ENCODE results near the gene CACNA1G. TPM values are rescaled to one million over a fixed set of nuclear protein-coding genes. Genes with fewer than 3 reads are reported as not detected.

Gene CACNA1G
- total and polyA plus RNA-seq, 2 experiments from 2014 or later = 3.5 to 4.8 TPM

- Histone ChIP-seq H4K20me1 (ENCODE audit: insufficient read depth, poor library complexity, severe bottlenecking) (no peaks in the 10 kb centered on the region), H3K4me1 (ENCODE audit: insufficient read depth) (peaks cover 26% of the 10 kb centered on the region), H3K9me2 (replicated peaks; ENCODE audit: insufficient read depth) (no peaks in the 10 kb centered on the region), H3K27ac (no peak overlapping the region), H3K4me3 (no peak overlapping the region), H3K9me3 (ENCODE audit: low read depth) (no peaks in the 10 kb centered on the region), H3K4me2 (no peak overlapping the region), H3K36me3 (replicated peaks; ENCODE audit: insufficient read depth, low read depth) (no peaks in the 10 kb centered on the region), H2AFZ (no peak overlapping the region), H3K27me3 (peaks cover 29% of the 10 kb centered on the region), H3K79me2 (no peaks in the 10 kb centered on the region)
- TF ChIP-seq CTCF (IDR thresholded peaks at IDR 0.05; ENCODE audit: poor library complexity) (no peak), EZH2 (IDR thresholded peaks at IDR 0.05; ENCODE audit: borderline replicate concordance) (no peak), EZH2phosphoT487 (IDR thresholded peaks at IDR 0.05; ENCODE audit: low read depth, severe bottlenecking, unreplicated experiment) (no peak)
- DNase-seq (ENCODE audit: low spot score) = no peak
- 98% methylated on average over 5 of the region's 5 CpGs for WGBS (ENCODE audit: low lambda C conversion rate, missing lambda C conversion rate)
These were observed 72.1 kb downstream of the CACNA1G start for GRCh38 chr17:50632637-50633036.

- no peaks in the 10 kb centered on the region for H3K36me3 ChIP-seq (replicated peaks; ENCODE audit: insufficient read depth, low read depth)
- H3K27me3 ChIP-seq = peaks cover 29% of the 10 kb centered on the region
- H4K20me1 ChIP-seq (ENCODE audit: insufficient read depth, poor library complexity, severe bottlenecking) = no peaks in the 10 kb centered on the region
- WGBS (ENCODE audit: low lambda C conversion rate, missing lambda C conversion rate) = 97% methylated on average over 9 of the region's 9 CpGs
- no peak overlapping the region for H2AFZ ChIP-seq
- no peaks in the 10 kb centered on the region for H3K9me3 ChIP-seq (ENCODE audit: low read depth)
- no peak for DNase-seq (ENCODE audit: low spot score)
- H3K4me3 ChIP-seq = no peak overlapping the region
- peaks cover 23% of the 10 kb centered on the region for H3K4me1 ChIP-seq (ENCODE audit: insufficient read depth)
- H3K79me2 ChIP-seq = no peaks in the 10 kb centered on the region
- H3K4me2 ChIP-seq = no peak overlapping the region
- H3K27ac ChIP-seq = no peak overlapping the region
- H3K9me2 ChIP-seq (replicated peaks; ENCODE audit: insufficient read depth) = no peaks in the 10 kb centered on the region
- no peak for TF ChIP-seq EZH2 (IDR thresholded peaks at IDR 0.05; ENCODE audit: borderline replicate concordance)
- no peak for TF ChIP-seq CTCF (IDR thresholded peaks at IDR 0.05; ENCODE audit: poor library complexity)
These were observed 73.2 kb downstream of the CACNA1G start for GRCh38 chr17:50633683-50634082.

- no peaks in the 10 kb centered on the region for H3K9me2 ChIP-seq (replicated peaks; ENCODE audit: insufficient read depth)
- H3K4me2 ChIP-seq = peak within 1 kb of the TSS; percentile 97
- peak within 1 kb of the TSS; percentile 61 for H3K4me3 ChIP-seq
- H3K4me1 ChIP-seq (ENCODE audit: insufficient read depth) = peaks cover 27% of the 10 kb centered on the region
- no peaks in the 10 kb centered on the region for H3K79me2 ChIP-seq
- TF ChIP-seq CTCF (IDR thresholded peaks at IDR 0.05; ENCODE audit: poor library complexity) (no peak), EZH2phosphoT487 (IDR thresholded peaks at IDR 0.05; ENCODE audit: low read depth, severe bottlenecking, unreplicated experiment) (peak; percentile 20)
- WGBS (ENCODE audit: low lambda C conversion rate, missing lambda C conversion rate) = 18% methylated on average over 27 of the region's 48 CpGs
- H2AFZ ChIP-seq = peak within 1 kb of the TSS; percentile 78
- no peaks in the 10 kb centered on the region for H3K9me3 ChIP-seq (ENCODE audit: low read depth)
- peak within 1 kb of the TSS; percentile 34 for H3K27ac ChIP-seq
- H3K27me3 ChIP-seq = peaks cover 29% of the 10 kb centered on the region
- peak; percentile 80 for DNase-seq (ENCODE audit: low spot score)
- H4K20me1 ChIP-seq (ENCODE audit: insufficient read depth, poor library complexity, severe bottlenecking) = no peaks in the 10 kb centered on the region
- no peaks in the 10 kb centered on the region for H3K36me3 ChIP-seq (replicated peaks; ENCODE audit: insufficient read depth, low read depth)
These were observed 73.9 kb downstream of the CACNA1G start, which contains the start of gene ABCC3 for GRCh38 chr17:50634224-50634914. Gene ABCC3 (plus strand): TSS chr17:50634881. CDS start chr17:50634937, 56 bp downstream.

Measured in hepatocyte (in vitro differentiated cells).